Upper lobe of left lung (tissue), 6 donors: ENCODE results near the gene AADAC. TPM values are rescaled to one million over a fixed set of nuclear protein-coding genes. Genes with fewer than 3 reads are reported as not detected.

Experiments
- ATAC-seq, 2 donors: fragments of 200-7000 bp; cut with Tn5 transposase; one replicate each; pipeline ENCODE4 v1.9.1; 2022; ENCODE audit warnings: mild to moderate bottlenecking in 2 of 2, moderate library complexity in 2 of 2; ENCODE audit not compliant: low FRiP score in 2 of 2
- DNase-seq, 2 donors: peaks; one replicate each; pipeline ENCODE4 v3.0.0-alpha.2; 2019 to 2020
- H3K27ac ChIP-seq, 4 donors: fragments of 200-600 bp; sonication (generic); one replicate each; pipeline ENCODE4 v1.5.1; 2016 to 2019
- H3K27me3 ChIP-seq, 4 donors: fragments of 200-600 bp; sonication (generic); one replicate each; pipeline ENCODE4 v1.5.1; 2017 to 2019
- H3K36me3 ChIP-seq, 4 donors: fragments of 200-600 bp; sonication (generic); one replicate each; pipeline ENCODE4 v1.5.1; 2016 to 2019
- H3K4me1 ChIP-seq, 4 donors: fragments of 200-600 bp; sonication (generic); one replicate each; pipeline ENCODE4 v1.5.1; 2018 to 2019
- H3K4me3 ChIP-seq, 4 donors: fragments of 200-600 bp; sonication (generic); one replicate each; pipeline ENCODE4 v1.5.1; 2017 to 2019; ENCODE audit warnings: mild to moderate bottlenecking in 2 of 4, moderate library complexity in 1 of 4
- H3K9me3 ChIP-seq, 4 donors: fragments of 200-600 bp; sonication (generic); one replicate each; pipeline ENCODE4 v1.5.1; 2018 to 2019
- CTCF ChIP-seq, 6 experiments: fragments of 450-650 bp in 4 of 6; fragments of 200-600 bp in 2 of 6; sonication (generic) in 2 of 6; IDR thresholded peaks; one replicate each; pipeline ENCODE4 v1.5.1; 2016 to 2019; ENCODE audit warnings: antibody characterized with exemption in 6 of 6
- EP300 ChIP-seq, 4 donors: sonication (generic); formaldehyde crosslinking; IDR thresholded peaks; one replicate each; pipeline ENCODE4 v1.5.1; 2017; ENCODE audit warnings: antibody characterized with exemption in 4 of 4, control low read depth in 2 of 4
- POLR2A ChIP-seq, 4 donors: fragments of 450-650 bp; IDR thresholded peaks; one replicate each; pipeline ENCODE4 v1.5.1; 2016 to 2017; ENCODE audit warnings: antibody characterized with exemption in 4 of 4, mild to moderate bottlenecking in 2 of 4
- POLR2AphosphoS5 ChIP-seq, 2 donors: sonication (generic); formaldehyde crosslinking; IDR thresholded peaks; one replicate each; pipeline ENCODE4 v1.5.1; 2017; ENCODE audit warnings: antibody characterized with exemption in 2 of 2
- WGBS, 2 donors: methylation state at CpG; one replicate each; pipeline ENCODE4 v1.1.5; 2017 to 2018; 5-methylcytosine and 5-hydroxymethylcytosine counted together
- total RNA-seq, 6 donors: library from RNA; depleted of rRNA in 4 of 6; stranded (reverse); fragments of >200 nt in 4 of 6; gene quantifications; one replicate each; pipeline versions ENCODE4 v1.1.0 to v1.2.1, GENCODE V29; 2016 to 2021
- donor health status: DM: no; HTN: no; CAD: no; lungs with moderate emphysema.
- donor health status: DM: no; HTN: yes; CAD: no; lungs with severe emphysema.

AADAC gene
- total RNA-seq, 6 donors from 2014 or later: 1.7 to 4.5 (median 3.5) TPM; not detected in 1

- ATAC-seq: no peak
- 80 to 90% methylated on average over 2 of the region's 2 CpGs for WGBS, 2 donors
- no peak overlapping the region for H3K27ac ChIP-seq
- H3K9me3 ChIP-seq: peaks cover 0 to 18% (median 11%) of the 10 kb centered on the region in 4 donors
- H3K4me3 ChIP-seq: no peak overlapping the region
- TF ChIP-seq EP300 (IDR thresholded peaks at IDR 0.05) (no peak), POLR2AphosphoS5 (IDR thresholded peaks at IDR 0.05) (no peak), POLR2A (IDR thresholded peaks at IDR 0.05) (no peak), CTCF (IDR thresholded peaks at IDR 0.05) (no peak)
- peaks cover 0 to 3% (median 0%) of the 10 kb centered on the region in 4 donors for H3K4me1 ChIP-seq
- H3K27me3 ChIP-seq: no peaks in the 10 kb centered on the region
- no peaks in the 10 kb centered on the region for H3K36me3 ChIP-seq
- DNase-seq: no peak
Observed at GRCh38 chr3:151811474-151811873, 2.4 kb upstream of the AADAC start.

GRCh38 chr3:151814588-151814987, 672 bp downstream of the AADAC start:
- DNase-seq: no peak
- WGBS, 2 donors: 71 to 76% methylated on average over 3 of the region's 3 CpGs
- no peaks in the 10 kb centered on the region for H3K36me3 ChIP-seq
- H3K4me3 ChIP-seq: no peak overlapping the region
- H3K9me3 ChIP-seq: peaks cover 0 to under 1% (median 0%) of the 10 kb centered on the region in 4 donors
- no peak for ATAC-seq
- peaks cover 0 to 3% (median 0%) of the 10 kb centered on the region in 4 donors for H3K4me1 ChIP-seq
- H3K27me3 ChIP-seq: no peaks in the 10 kb centered on the region
- no peak for TF ChIP-seq EP300 (IDR thresholded peaks at IDR 0.05)
- no peak for TF ChIP-seq POLR2A (IDR thresholded peaks at IDR 0.05)
- TF ChIP-seq CTCF (IDR thresholded peaks at IDR 0.05): no peak
- no peak for TF ChIP-seq POLR2AphosphoS5 (IDR thresholded peaks at IDR 0.05)
- no peak overlapping the region for H3K27ac ChIP-seq

- peak in 1 of 2 donors; percentile 59 for DNase-seq
- WGBS, 2 donors: 52 to 56% methylated on average over 3 of the region's 3 CpGs
- ATAC-seq: peak; percentile 84 to 93
- no peak overlapping the region for H3K4me3 ChIP-seq
- TF ChIP-seq POLR2A (IDR thresholded peaks at IDR 0.05): no peak
- TF ChIP-seq CTCF (IDR thresholded peaks at IDR 0.05): no peak
- TF ChIP-seq EP300 (IDR thresholded peaks at IDR 0.05): no peak
- no peak for TF ChIP-seq POLR2AphosphoS5 (IDR thresholded peaks at IDR 0.05)
- H3K27me3 ChIP-seq: no peaks in the 10 kb centered on the region
- H3K9me3 ChIP-seq: no peaks in the 10 kb centered on the region
- H3K27ac ChIP-seq: peak overlapping the region in 2 of 4 donors; percentile 21 to 25
- no peaks in the 10 kb centered on the region for H3K36me3 ChIP-seq
- H3K4me1 ChIP-seq: peaks cover 0 to 3% (median 0%) of the 10 kb centered on the region in 4 donors
Observed at GRCh38 chr3:151816091-151816604, 2.2 kb downstream of the AADAC start.

GRCh38 chr3:151817473-151817872, 3.6 kb downstream of the AADAC start:
- no peak for DNase-seq
- TF ChIP-seq POLR2A (IDR thresholded peaks at IDR 0.05): no peak
- TF ChIP-seq POLR2AphosphoS5 (IDR thresholded peaks at IDR 0.05): no peak
- TF ChIP-seq CTCF (IDR thresholded peaks at IDR 0.05): no peak
- no peak for TF ChIP-seq EP300 (IDR thresholded peaks at IDR 0.05)
- Histone ChIP-seq H3K36me3 (no peaks in the 10 kb centered on the region), H3K4me1 (peaks cover 0 to 3% (median 0%) of the 10 kb centered on the region in 4 donors), H3K4me3 (no peak overlapping the region), H3K27ac (no peak overlapping the region), H3K27me3 (no peaks in the 10 kb centered on the region), H3K9me3 (no peaks in the 10 kb centered on the region)
- ATAC-seq: no peak
- 79 to 80% methylated on average over 5 of the region's 5 CpGs for WGBS, 2 donors

- ATAC-seq: no peak
- no peak for DNase-seq
- no peak overlapping the region for H3K4me3 ChIP-seq
- 75 to 79% methylated on average over 4 of the region's 4 CpGs for whole genome bisulfite sequencing, 2 donors
- H3K27me3 ChIP-seq: no peaks in the 10 kb centered on the region
- no peaks in the 10 kb centered on the region for H3K36me3 ChIP-seq
- no peak for TF ChIP-seq POLR2A (IDR thresholded peaks at IDR 0.05)
- TF ChIP-seq POLR2AphosphoS5 (IDR thresholded peaks at IDR 0.05): no peak
- TF ChIP-seq CTCF (IDR thresholded peaks at IDR 0.05): no peak
- no peak for TF ChIP-seq EP300 (IDR thresholded peaks at IDR 0.05)
- peaks cover 0 to 3% (median 0%) of the 10 kb centered on the region in 4 donors for H3K4me1 ChIP-seq
- H3K27ac ChIP-seq: no peak overlapping the region
- no peaks in the 10 kb centered on the region for H3K9me3 ChIP-seq
Observed at GRCh38 chr3:151818361-151818760, 4.4 kb downstream of the AADAC start.
